HG03066 (cell line): ENCODE data around the gene HLA-DRB5.
"Not testable (repeated sequence)": the region's sequence is repeated elsewhere in the genome, so short reads cannot be mapped to it uniquely, and the experiment has no call there.

Source experiments
- ATAC-seq: cut with Tn5 transposase; IDR thresholded peaks from one replicate; pipeline ENCODE4 v1.9.1; 2021; ENCODE audit warnings: low read depth; ENCODE audit not compliant: unreplicated experiment

Gene HLA-DRB5

DNA sequence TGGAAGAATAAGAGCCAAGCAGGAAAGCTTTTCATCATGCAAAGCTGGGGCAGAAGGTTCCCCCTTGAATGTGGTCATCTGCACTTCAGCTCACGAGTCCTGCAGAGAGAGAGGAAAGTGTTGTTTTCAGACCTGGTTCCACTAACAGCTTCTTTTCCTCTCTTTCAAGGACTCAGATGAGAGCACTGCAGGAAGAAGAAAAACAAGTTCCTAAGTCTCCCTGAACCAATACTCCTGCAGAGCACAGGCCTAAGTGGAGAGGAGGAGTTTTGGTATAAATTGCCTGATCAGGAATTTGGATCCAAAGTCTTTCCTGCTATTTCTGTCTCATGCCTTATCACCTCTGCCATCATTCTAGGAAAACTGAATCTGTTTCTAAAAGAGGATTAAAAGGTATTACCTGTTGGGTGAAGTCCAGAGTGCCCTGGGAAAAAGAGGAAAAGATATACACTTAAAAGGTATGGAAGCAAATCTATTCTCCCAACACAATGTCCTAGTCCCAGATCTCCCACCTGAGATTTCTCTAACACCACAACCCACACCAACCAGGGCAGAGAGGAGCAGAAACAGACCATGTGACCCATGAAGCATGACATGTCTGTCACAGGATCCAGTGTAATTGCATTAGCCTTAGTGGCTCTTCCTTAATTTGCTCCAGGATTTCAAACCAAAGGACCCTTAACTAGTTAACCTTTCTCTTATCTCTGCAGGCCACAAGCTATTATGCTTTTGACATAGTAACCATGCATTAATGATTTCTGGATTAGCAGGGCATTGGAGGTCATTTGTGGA, 12.2 kb downstream of the HLA-DRB5 start:
- no peak for ATAC-seq

DNA sequence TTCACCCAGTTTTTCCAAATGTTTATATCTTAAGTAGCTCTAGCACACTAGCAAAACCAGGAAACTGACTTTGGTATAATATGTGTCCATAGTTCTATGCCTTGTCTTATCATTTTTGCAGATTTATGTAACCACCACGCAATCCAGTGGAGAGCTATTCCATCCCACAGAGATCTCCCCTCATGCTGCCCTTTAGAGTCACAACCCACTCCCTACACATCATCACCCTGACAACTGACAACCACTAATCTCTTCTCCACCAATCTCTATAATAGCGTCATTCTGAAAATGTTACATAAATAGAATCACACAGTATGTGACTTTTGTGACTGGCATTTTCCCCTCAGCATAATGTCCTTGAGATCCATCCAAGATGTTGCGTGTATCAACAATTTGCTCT, 29.1 kb downstream of the HLA-DRB5 start:
- ATAC-seq: no peak

DNA sequence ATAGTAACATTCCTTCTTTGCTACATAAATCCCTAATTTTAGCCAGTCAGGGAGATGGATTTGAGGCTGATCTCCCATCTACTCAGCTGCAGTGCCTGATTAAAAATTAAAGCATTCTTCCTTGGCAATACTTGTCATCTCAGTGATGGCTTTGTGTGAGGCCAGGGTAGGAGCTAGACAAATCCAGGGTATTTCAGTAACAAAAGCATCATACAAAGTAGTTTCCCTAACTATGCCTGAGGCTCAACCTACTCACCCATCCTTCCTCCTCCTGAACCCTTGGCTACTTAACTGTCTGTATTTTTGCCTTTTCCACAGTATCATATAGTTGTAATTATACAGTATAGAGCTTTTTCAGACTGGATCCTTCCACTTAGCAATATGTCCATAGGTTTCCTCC, 37.7 kb downstream of the HLA-DRB5 start:
- no peak for ATAC-seq

DNA sequence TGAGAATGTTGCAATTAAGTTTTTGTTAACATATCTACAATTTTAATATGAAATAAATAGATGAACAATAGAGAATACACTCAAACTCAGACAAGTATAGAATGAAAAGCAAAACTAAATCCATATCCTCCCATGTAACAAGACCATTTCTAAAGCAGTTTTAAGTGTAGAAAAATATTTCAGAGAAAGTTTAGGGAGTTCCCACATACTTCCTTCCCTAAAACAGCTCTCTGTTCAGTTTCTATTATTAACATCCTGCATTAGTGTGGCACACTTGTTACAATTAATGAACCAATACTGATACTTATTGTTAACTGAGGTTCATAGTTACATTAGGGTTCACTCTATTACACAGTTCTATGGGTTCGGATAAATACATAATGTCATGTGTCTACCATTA, 38.4 kb downstream of the HLA-DRB5 start:
- no peak for ATAC-seq

DNA sequence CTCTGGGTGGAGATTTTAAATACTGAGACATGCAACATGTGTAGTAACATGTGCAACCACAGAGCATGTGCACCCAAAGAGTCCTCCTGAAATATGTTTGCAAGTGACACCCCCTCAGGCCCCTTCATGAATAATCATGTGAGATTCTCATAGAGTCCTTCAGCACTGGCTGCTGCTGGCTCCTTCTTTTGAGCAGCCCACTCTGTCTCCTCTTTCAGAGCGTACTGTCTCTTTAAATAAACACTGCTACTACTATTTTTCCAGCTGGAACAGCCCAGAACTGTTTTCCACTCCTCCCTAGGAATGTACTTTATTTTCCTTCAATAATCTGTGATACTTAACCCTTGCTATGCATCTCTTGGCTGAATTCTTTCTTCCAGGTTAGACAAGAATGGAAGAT, 42.0 kb downstream of the HLA-DRB5 start:
- ATAC-seq: no peak

DNA sequence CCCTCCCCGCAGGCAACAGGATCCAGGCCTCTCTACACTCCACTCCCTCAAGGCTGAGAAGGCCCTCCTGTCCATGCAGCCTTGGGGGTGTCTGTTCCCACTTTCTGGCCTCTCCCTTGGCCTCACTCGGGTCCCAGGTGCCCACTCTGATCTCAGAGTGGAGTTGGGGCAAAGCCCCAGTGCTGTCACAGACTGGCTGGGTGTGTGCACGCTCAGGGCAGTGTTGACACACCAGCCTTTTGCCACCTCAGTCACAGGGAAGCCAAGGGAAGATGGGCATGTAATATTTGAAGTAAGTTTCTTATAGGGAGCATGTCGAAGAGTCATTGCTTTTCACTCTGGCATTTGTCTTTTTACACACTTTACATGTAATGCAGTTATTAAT, 45.5 kb downstream of the HLA-DRB5 start:
- no peak for ATAC-seq

DNA sequence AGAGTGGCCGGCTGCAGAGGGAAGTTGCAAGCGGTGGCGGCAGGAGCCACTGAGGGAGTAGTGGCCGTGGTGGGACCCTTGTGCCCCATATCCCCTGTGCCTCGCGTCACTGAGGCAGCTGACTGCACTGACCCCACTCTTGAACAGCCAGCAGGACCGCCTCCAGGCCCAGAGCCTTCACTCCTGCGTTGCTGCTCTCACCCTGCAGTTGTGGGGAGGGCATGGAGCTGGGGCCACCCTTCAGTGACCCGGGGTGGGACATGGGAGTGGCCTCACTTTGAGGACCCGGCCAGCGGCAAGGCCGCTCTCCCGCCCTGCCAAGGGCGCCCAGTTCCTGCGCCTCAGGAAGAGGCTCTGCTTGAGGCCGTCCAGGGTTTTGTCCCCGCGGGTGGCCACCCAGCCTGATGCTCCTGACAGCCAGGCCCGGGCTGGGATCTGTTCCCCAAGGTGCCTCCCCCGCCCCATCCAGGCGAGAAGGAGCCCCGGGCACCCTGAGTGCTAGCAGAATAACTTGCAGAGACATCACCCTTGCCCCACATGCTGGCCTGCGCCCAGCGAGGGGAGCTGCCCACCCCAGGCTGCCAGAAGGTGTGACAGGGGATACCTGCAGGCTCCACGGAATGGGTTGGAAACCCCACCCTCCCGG, 46.0 kb downstream of the HLA-DRB5 start:
- no peak for ATAC-seq

DNA sequence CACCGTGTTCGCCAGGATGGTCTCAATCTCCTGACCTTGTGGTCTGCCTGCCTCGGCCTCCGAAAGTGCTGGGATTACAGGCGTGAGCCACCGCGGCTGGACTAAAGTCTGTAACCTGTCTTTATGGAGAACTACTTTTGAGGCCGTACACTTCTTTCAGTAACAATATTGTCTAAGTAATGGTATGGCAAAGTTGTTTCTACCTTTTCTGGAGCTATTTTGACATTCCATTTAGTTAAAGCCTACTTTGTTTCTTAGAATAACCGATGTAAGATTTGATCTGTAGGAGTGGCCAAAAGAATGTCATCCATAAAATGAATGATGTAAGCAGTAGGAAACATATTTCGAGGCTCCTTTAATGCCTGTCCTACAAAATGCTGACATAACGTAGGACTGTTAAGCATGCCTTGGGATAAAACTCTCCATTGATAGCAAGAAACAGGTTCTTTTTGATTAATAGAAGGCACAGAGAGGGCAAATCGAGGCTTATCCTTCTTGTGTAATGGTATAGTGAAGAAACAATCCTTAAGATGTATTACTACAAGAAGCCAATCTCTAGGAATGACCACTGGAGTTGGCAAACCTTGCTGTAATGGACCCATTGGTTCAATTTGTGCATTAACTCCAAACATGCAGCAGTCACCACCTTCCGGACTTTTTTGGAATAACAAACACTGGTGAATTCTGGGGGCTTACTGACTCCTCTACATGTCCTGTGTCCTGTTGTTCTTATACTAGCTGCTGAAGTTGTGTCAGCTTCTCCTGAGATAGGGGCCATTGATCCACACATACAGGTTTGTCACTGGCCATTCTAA, 54.5 kb downstream of the HLA-DRB5 start:
- ATAC-seq: no peak

DNA sequence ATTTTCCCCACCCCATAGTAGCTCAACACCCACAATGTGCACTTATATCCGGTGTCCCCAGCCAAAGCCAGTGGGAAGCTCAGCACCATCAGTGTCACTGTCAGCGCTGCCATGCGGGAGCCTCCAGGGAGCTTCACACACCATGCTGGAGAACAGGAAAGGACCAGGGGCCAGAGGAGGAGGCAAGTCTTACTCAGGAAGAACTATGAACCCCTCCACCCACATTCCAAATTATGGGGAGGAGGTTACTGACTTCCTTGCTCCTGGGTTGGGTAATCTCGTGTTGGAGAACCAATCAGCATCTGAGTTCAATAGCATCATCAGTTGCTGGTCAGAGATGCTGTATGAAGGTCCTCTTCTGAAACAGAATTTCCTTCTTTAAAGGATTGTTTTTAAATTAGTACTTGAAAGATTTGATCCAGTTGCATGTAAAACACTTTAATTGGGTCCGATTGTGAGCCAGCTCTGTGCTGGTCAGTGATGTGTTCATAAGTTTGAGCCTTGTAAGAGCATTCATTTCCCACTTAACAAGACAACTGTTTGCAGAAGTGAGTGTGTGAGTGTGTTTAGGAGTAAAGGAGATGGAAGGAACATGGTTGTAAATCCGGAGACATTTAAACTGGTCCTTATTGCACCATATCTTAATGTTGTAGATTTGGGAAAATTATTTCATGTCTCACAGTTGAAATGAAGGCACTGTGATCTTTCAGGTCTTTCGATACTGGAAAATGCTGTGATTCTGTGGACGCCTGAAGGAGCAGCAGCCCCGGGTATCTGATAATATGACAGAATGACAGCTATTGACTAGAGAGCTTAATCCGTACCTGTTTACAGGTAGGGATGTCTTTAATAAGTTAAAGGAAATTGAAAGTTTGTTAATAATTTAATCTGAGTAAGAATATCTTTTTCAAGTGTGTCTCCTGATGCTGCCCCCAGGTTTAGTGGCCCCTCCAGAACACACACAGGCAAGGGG, 56.4 kb downstream of the HLA-DRB5 start:
- ATAC-seq: peak; percentile 89

DNA sequence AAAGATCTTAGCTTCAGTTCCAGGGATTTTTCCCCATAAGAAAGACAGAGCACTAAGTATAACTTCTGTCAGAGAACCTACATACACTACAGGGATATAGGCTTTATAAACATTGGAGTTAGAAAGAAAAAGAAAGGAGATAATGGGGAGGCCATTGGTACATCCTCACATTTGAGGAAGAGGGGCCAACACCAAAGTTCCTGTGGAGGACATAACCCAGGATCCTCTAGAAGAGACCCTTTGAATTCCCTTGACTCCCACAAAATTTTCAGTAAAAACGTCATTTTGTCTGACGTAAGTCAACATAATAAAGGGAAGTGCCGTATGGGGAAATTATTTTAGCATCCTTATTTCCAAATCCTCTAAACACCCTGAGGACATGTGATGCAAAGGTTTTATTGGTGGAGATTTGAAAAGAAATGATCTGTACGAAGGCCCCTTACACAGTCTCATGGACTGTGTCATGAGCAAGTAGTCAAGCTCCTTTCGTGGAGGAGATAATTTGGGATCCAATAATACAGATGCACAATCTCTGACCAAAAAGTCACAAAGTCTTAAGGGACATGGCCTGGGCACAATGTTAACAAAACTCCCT, 57.2 kb downstream of the HLA-DRB5 start:
- no peak for ATAC-seq

DNA sequence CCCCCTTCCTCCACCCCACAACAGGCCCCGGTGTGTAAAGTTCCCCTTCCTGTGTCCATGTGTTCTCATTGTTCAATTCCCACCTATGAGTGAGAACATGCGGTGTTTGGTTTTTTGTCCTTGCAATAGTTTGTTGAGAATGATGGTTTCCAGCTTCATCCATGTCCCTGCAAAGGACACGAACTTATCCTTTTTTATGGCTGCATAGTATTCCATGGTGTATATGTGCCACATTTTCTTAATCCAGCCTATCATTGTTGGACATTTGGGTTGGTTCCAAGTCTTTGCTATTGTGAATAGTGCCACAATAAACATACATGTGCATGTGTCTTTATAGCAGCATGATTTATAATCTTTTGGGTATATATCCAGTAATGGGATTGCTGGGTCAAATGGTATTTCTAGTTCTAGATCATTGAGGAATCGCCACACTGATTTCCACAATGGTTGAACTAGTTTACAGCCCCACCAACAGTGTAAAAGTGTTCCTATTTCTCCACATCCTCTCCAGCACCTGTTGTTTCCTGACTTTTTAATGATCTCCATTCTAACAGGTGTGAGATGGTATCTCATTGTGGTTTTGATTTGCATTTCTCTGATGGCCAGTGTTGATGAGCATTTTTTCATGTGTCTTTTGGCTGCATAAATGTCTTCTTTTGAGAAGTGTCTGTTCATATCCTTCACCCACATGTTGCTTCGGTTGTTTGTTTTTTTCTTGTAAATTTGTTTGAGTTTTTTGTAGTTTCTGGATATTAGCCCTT, 62.2 kb downstream of the HLA-DRB5 start:
- not testable (repeated sequence) for ATAC-seq
